Measurements from ENCODE around the gene ADAMTS2.
A peak's percentile ranks its signal among the peaks of the same experiment; 100 is the strongest.

Gene ADAMTS2

GRCh38 chr5:179160584-179160983, 184.7 kb downstream of the ADAMTS2 start:
- DNase-seq (ENCODE audit: low spot score), result peak; percentile 28

GRCh38 chr5:179158556-179158955, 186.7 kb downstream of the ADAMTS2 start:
- no peak for DNase-seq (ENCODE audit: low spot score)

- DNase-seq (ENCODE audit: low spot score), result peak; percentile 47
Measured at GRCh38 chr5:179154991-179155955, 190.0 kb downstream of the ADAMTS2 start.

- DNase-seq (ENCODE audit: low spot score), result no peak
Measured at GRCh38 chr5:179154346-179154990, 190.8 kb downstream of the ADAMTS2 start.

- no peak for DNase-seq (ENCODE audit: low spot score)
Measured at GRCh38 chr5:179153921-179154345, 191.3 kb downstream of the ADAMTS2 start.

GRCh38 chr5:179153341-179153901, 191.8 kb downstream of the ADAMTS2 start:
- DNase-seq (ENCODE audit: low spot score), result no peak

GRCh38 chr5:179152941-179153340, 192.3 kb downstream of the ADAMTS2 start:
- DNase-seq (ENCODE audit: low spot score), result no peak

GRCh38 chr5:179152144-179152895, 192.9 kb downstream of the ADAMTS2 start:
- no peak for DNase-seq (ENCODE audit: low spot score)

- no peak for DNase-seq (ENCODE audit: low spot score)
Measured at GRCh38 chr5:179151286-179152118, 193.8 kb downstream of the ADAMTS2 start.

DNA sequence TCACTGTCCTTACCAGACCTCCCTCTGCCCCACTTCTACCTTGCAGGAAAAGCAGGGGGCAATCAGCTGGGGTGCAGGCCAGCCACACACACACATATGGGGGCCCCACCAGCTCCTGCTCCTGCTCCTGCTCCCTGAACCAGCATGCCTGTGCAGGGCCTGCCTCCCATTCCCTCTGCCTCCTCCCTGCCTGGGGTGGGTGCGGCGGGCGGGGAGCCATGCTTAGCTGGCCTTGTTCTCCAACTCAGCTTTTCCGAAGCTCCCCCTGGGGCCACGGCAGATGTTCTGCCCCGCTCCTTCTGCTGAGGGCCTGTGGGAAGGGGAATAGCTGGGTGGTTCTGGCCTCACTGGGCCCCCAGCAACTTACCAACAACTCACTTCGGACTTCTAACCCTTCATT, 195.2 kb downstream of the ADAMTS2 start:
- no peak for DNase-seq (ENCODE audit: low spot score)

GRCh38 chr5:179149278-179149677, 196.0 kb downstream of the ADAMTS2 start:
- DNase-seq (ENCODE audit: low spot score), result no peak

- no peak for DNase-seq (ENCODE audit: low spot score)
Measured at GRCh38 chr5:179148703-179149170, 196.5 kb downstream of the ADAMTS2 start.

DNA sequence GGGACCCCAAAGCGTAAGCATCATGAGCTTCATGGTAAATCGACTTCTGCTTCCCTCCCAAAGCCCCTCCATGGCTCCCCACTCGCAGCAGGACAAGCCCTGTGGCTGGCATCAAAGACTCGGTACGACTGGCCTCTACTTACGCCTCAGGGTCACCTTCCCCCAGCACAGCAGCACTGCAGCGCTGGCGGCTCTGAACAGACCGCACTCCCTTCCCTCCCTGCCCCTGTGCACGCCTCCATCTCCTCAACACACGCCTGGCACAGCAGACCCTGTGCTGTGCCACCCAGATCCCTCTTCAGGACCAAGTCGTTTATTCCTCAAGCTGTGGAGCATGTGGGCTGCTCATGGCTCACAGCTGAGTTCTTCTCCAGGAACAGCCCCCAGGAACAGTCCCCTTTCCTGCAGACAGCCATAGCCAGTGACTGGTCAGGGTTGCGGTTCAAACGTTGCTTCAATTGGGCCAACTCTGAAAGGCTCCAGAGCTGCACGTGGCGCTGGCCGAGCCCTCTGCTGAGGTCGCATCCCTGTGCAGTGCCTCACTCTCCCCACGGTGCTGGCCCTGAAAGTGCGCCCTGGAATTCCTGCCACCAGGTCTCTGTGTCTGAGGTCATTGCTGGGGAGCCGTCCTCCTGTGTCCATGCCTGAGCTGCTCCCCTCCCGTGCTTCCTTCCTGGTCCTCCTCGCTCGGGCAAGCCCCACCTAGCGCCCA, 197.1 kb downstream of the ADAMTS2 start:
- DNase-seq (ENCODE audit: low spot score), result no peak

DNA sequence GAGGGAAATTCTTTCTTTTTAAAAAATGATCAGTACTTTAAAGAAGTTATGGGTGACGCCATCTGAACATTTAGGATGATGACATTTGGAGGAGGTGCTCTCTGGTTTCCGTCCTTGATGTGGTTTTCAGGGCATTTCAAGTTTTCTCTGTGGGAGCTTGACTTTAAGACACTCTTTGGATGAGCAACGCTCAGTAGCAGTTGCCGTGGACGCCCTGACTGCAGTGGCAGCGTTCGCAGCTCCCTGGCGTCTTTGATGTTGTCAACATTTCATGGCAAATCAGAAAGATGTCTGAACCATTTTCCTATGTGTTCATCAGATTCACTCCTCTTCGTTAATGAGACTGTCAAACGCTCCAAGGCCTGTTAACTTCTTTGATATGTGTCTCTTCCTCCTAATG, 199.0 kb downstream of the ADAMTS2 start:
- no peak for DNase-seq (ENCODE audit: low spot score)

DNA sequence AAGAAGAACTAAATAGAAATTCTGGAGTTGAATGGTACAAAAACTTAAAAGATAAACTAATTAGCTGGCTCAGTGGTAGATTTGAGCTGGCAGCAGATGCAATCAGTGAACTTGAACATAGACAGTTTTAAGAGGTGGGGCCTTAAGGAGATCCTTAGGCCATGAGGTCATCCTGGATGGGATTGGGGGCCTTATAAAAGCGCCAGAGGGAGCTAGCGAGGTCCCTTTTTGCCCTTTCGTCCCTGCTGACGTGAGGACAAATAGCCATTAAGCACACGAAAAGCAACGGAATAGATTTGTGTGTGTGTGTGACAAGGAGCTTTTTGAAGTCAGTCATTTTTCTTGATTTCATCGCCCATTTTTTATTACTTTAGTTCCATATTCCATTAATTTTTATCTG, 201.8 kb downstream of the ADAMTS2 start:
- DNase-seq (ENCODE audit: low spot score), result peak; percentile 27

GRCh38 chr5:179142434-179143198, 202.6 kb downstream of the ADAMTS2 start:
- no peak for DNase-seq (ENCODE audit: low spot score)

GRCh38 chr5:179141867-179142266, 203.4 kb downstream of the ADAMTS2 start:
- DNase-seq (ENCODE audit: low spot score), result no peak

- no peak for DNase-seq (ENCODE audit: low spot score)
Measured at GRCh38 chr5:179140293-179140692, 205.0 kb downstream of the ADAMTS2 start.

DNA sequence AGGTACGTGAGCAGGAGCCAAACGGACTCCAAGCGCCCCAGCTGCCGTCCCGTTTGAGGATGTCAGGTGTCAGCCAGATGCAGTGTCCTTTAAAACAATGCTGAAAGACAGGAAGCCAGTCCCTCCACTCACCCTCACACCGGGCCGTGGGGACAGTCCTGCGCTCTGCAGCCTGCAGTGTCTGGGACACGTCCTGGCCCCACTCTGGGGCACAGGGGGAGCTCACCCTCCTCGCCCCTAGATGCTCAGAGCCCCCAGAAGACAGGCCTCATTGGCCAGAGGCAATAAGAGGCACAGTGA, 205.4 kb downstream of the ADAMTS2 start:
- DNase-seq (ENCODE audit: low spot score), result no peak
